ENCODE results near the gene ENTPD1. TPM values are rescaled to one million over a fixed set of nuclear protein-coding genes. Genes with fewer than 3 reads are reported as not detected.
"Not testable (repeated sequence)": the region's sequence is repeated elsewhere in the genome, so short reads cannot be mapped to it uniquely, and the experiment has no call there.

ENTPD1 gene
- total RNA-seq, 1 donor from 2014 or later = 34.5 TPM

DNA sequence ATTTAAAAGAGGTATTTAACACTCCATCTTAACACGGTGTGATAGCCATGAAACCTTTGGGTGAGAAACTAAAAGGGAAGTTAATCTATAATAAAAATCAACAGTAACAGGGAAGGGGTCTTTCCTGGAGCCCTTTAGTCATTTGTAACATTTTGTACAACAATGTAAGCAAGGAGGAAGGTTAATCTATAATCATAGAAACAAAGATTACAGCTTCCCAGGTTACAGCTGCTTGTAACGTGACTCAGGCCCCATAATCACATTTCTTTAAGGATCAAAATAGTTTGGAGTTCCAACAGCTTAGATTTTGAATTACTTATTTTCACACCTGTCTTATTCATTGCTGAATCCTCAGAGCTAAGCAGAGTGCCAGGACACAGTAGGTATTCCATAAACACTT lies 133.9 kb downstream of the ENTPD1 start:
- intact Hi-C loops (cut with DNase I) = no loop called here
- DNase-seq (no peak), ATAC-seq (no peak)
- no peaks in the 10 kb centered on the region for H3K27me3 ChIP-seq (ENCODE audit: low read depth)
- H3K27ac ChIP-seq = no peak overlapping the region
- H3K4me1 ChIP-seq = no peaks in the 10 kb centered on the region
- TF ChIP-seq, protein P1, sequence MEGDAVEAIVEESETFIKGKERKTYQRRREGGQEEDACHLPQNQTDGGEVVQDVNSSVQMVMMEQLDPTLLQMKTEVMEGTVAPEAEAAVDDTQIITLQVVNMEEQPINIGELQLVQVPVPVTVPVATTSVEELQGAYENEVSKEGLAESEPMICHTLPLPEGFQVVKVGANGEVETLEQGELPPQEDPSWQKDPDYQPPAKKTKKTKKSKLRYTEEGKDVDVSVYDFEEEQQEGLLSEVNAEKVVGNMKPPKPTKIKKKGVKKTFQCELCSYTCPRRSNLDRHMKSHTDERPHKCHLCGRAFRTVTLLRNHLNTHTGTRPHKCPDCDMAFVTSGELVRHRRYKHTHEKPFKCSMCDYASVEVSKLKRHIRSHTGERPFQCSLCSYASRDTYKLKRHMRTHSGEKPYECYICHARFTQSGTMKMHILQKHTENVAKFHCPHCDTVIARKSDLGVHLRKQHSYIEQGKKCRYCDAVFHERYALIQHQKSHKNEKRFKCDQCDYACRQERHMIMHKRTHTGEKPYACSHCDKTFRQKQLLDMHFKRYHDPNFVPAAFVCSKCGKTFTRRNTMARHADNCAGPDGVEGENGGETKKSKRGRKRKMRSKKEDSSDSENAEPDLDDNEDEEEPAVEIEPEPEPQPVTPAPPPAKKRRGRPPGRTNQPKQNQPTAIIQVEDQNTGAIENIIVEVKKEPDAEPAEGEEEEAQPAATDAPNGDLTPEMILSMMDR (IDR thresholded peaks at IDR 0.05) = no peak
- H3K4me3 ChIP-seq = no peak overlapping the region
- H3K36me3 ChIP-seq = no peaks in the 10 kb centered on the region
- H3K9me3 ChIP-seq = no peaks in the 10 kb centered on the region

DNA sequence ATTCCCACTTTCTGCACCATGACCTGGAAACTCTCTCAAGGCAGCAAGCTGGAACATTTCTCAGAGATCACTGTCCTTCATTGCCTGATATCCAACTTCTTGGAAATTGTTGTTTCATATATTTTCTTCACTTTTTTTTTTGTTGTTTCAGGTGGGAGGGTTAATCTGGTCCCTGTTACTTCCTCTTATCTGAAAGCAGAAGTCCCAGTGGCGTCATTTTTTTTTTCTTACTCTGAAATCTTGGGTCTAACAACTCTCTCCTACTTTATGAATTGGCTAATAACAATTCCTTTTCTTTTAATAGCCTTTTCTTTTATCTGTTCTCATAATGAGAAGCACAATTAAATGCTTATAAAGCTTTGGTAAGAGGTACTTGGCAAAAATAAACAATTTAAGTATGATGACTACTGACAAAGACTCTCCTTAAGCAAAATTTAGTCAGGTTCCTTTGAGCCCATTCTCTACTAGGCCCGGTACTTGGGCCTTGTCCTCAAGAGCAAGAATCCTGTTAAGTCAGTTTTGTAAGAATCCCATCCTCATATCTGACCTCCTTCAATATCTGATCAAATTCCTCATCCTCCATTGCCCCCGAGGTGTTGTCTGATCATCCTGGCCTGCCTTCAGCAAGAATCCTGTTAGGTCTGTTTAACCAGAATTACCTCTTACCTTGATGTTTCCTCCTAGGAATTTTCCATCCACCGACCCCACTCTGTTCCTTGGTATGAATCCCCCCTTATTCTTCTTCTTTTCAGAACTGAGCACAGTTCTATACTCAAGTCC lies 140.3 kb downstream of the ENTPD1 start:
- DNase-seq (no peak), ATAC-seq (no peak)
- no peaks in the 10 kb centered on the region for H3K9me3 ChIP-seq
- intact Hi-C loops (cut with DNase I) = no loop called here
- TF ChIP-seq, protein P1 (IDR thresholded peaks at IDR 0.05) = no peak
- H3K27ac ChIP-seq = no peak overlapping the region
- no peak overlapping the region for H3K4me3 ChIP-seq
- no peaks in the 10 kb centered on the region for H3K4me1 ChIP-seq
- no peaks in the 10 kb centered on the region for H3K27me3 ChIP-seq (ENCODE audit: low read depth)
- H3K36me3 ChIP-seq = peaks cover 11% of the 10 kb centered on the region

DNA sequence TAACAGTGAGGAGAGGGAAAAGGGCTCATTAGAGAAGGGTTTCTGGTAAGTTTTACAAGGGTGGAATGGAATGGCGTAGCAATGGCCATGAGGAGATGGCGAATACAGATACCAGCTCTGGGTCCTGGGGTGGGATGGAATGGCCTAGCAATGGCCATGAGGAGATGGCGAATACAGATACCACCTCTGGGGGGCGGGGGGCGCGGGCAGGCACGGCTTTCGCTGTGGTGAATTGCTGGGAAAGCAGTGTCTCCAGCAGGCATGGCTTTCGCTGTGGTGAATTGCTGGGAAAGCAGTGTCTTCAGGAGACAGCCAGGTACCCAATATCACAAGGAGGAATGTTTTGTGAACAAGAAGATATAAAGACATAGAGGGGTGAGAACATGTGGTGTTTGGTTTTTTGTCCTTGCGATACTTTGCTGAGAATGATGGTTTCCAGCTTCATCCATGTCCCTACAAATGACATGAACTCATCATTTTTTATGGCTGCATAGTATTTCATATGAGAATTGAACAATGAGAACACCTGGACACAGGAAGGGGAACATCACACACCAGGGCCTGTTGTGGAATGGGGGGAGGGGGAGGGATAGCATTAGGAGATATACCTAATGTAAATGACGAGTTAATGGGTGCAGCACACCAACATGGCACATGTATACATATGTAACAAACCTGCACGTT lies 150.1 kb downstream of the ENTPD1 start:
- H3K27ac ChIP-seq; intact Hi-C loops (cut with DNase I); H3K4me3 ChIP-seq; H3K4me1 ChIP-seq; H3K9me3 ChIP-seq; DNase-seq; ATAC-seq; H3K27me3 ChIP-seq (ENCODE audit: low read depth): not testable (repeated sequence)
- H3K36me3 ChIP-seq = peaks cover 17% of the 10 kb centered on the region

DNA sequence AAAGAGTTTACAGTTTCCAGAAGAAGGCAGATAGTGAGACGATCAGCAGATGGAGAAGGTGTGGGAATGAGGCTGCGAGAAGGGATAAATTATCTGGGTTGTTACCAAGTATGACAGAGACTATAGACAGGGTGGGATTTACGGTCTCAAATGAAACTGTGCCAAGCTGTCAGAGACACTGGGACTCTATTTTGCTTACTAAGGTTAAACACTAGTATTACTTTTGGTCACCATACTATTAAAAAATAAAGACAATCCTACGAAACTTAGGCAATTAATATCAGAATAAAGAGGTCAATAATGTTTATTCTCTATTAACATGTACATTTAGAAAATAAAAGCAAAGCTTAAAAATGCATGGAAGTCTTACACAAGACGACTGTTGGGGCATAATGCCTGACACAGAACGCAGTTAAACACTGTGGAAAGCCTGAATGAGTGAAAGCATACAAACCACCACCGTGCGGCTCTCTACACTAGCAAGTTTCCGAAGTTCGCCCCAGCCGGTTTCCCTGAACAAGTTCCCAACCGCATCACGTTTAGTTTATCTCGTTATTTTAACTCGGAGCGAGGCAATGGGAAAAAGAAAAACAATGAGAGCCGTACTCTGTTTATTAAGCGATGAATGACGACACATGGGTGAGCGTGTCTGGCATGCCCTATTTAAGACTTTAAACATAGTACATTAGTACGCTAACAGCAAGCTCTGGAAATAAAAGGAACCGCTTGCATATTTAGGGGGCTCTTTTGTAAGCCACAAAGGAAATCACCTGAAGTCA lies 150.9 kb downstream of the ENTPD1 start:
- Histone ChIP-seq H3K4me3 (peak overlapping the region; percentile 78), H3K27ac (peak overlapping the region; percentile 77), H3K9me3 (no peaks in the 10 kb centered on the region), H3K36me3 (peaks cover 17% of the 10 kb centered on the region), H3K4me1 (peaks cover 5% of the 10 kb centered on the region), H3K27me3 (ENCODE audit: low read depth) (no peaks in the 10 kb centered on the region)
- intact Hi-C loops (cut with DNase I) = no loop called here
- ATAC-seq (peak; percentile 59 to 63), DNase-seq (peak; percentile 50)
- TF ChIP-seq, protein P1 (IDR thresholded peaks at IDR 0.05) = no peak

DNA sequence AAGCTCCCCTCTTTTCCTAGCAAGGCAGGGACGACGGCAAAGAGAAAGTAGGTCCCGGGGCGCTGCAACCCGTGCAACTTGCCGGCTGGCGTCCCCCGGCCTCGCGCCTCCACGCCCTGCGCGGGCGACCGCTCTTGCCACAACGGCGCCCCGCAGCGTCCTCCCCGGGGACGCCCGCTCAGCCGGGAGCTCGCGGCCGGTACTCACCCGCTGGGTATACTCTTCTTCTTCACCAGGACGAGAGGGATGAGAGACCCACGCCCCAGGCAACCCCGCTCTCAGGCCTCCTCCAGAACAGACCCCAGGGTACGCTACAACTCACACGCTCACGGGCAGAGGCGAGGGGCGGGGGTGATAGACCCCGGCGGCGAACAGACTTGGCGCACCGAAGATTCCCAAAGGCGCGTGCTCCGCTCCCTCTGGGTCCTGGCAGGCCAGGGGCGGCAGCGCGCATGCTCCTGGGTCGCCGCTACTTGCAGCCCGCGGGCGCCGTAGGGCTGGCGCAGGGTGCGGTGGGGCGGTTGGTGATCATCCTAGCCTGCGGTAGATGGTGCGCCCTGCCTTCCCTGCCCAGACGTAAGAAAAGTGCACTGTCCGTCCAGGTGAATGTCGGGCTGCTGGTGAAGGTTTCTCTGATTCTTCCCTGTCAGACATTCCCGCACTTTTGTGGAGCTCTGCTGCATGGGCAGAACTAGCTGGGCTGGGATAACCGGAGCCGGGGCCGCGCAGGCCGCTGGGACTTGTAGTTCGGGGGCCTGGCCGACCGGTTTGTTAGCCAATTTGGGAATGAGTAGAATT lies 151.7 kb downstream of the ENTPD1 start, which contains the start of gene CC2D2B:
Gene CC2D2B (plus strand): TSS at position 520 of the 798 bp plus-strand sequence. CDS start 3,349 bp downstream, outside the sequence.
- TF ChIP-seq, protein P1 (IDR thresholded peaks at IDR 0.05) = peak; percentile 19
- Histone ChIP-seq H3K27me3 (ENCODE audit: low read depth) (no peaks in the 10 kb centered on the region), H3K27ac (peak within 1 kb of the TSS; percentile 77), H3K36me3 (peaks cover 14% of the 10 kb centered on the region), H3K9me3 (no peaks in the 10 kb centered on the region), H3K4me1 (peaks cover 5% of the 10 kb centered on the region), H3K4me3 (peak within 1 kb of the TSS; percentile 78)
- intact Hi-C loops (cut with DNase I) = no loop called here
- ATAC-seq = peak; percentile 98 to 99
- DNase-seq = peak; percentile 88
